ENCODE data around the gene SEZ6.

- no peak for TF ChIP-seq CTCF (tag by site-specific recombination; IDR thresholded peaks at IDR 0.05)
- TF ChIP-seq REST (tag by site-specific recombination; IDR thresholded peaks at IDR 0.05) = no peak
- TF ChIP-seq YY1 (tag by site-specific recombination; IDR thresholded peaks at IDR 0.05) = no peak
- TF ChIP-seq ZNF639 (tag by site-specific recombination; IDR thresholded peaks at IDR 0.05) = no peak
These were observed 10.7 kb upstream of the SEZ6 start for GRCh38 chr17:29016345-29017210.
